Neural cell (in vitro differentiated cells): Measurements from ENCODE around the gene APOC3.

Experiments used
- CTCF ChIP-seq: fragments of 450-650 bp; IDR thresholded peaks from 2 replicates; pipeline ENCODE4 v1.5.1; 2014; ENCODE audit warnings: antibody characterized with exemption, mild to moderate bottlenecking, moderate library complexity; ENCODE audit not compliant: poor library complexity, severe bottlenecking
- EP300 ChIP-seq: fragments of 450-650 bp; conservative IDR thresholded peaks from 2 replicates; pipeline ENCODE4 v1.6.1; 2014; ENCODE audit warnings: antibody characterized with exemption, mild to moderate bottlenecking, moderate library complexity; ENCODE audit not compliant: poor library complexity, severe bottlenecking
- EZH2 ChIP-seq: fragments of 200-600, 300-800 bp; shearing (Covaris generic), sonication (generic); IDR thresholded peaks from 2 replicates; pipeline ENCODE4 v1.6.1; 2014; ENCODE audit warnings: antibody characterized with exemption, low read length, borderline replicate concordance, mild to moderate bottlenecking; ENCODE audit not compliant: insufficient read depth, poor library complexity, severe bottlenecking
- POLR2AphosphoS5 ChIP-seq: IDR thresholded peaks from 2 replicates; pipeline ENCODE4 v1.6.1; 2012
- RAD21 ChIP-seq: fragments of 450-650 bp; conservative IDR thresholded peaks from 2 replicates; pipeline ENCODE4 v1.6.1; 2014; ENCODE audit warnings: antibody characterized with exemption, mild to moderate bottlenecking, moderate library complexity
- TAF1 ChIP-seq: IDR thresholded peaks from 2 replicates; pipeline ENCODE4 v1.6.1; 2012; ENCODE audit warnings: low read depth
- TF ChIP-seq, protein P1 (sequence below): IDR thresholded peaks from 2 replicates; pipeline ENCODE4 v1.6.1; 2012; ENCODE audit warnings: borderline replicate concordance

DNA sequence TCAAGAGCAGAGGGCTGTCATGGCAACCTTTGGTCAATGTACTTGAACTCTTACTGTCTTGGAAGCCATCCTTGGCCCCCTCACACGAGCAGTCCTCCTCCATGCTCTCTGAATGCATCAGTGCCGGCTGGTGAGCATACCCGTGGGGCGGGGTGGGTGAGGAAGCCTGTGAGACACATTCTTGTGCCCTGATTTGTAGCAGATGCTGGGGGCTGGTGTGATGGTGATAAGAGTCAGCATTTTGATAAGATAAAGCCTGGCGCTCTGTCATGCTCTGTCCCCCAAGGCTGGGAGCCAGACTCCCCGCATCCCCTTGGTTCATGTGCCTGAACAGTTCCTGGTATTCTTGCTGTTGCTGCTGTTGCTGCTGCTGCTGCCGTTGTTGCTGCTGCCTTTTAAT lies 28.2 kb downstream of the APOC3 start:
- TF ChIP-seq CTCF = no peak
- no peak for TF ChIP-seq EP300
- no peak for TF ChIP-seq POLR2AphosphoS5
- no peak for TF ChIP-seq EZH2
- TF ChIP-seq TAF1 = no peak
- no peak for TF ChIP-seq RAD21
- TF ChIP-seq, protein P1, sequence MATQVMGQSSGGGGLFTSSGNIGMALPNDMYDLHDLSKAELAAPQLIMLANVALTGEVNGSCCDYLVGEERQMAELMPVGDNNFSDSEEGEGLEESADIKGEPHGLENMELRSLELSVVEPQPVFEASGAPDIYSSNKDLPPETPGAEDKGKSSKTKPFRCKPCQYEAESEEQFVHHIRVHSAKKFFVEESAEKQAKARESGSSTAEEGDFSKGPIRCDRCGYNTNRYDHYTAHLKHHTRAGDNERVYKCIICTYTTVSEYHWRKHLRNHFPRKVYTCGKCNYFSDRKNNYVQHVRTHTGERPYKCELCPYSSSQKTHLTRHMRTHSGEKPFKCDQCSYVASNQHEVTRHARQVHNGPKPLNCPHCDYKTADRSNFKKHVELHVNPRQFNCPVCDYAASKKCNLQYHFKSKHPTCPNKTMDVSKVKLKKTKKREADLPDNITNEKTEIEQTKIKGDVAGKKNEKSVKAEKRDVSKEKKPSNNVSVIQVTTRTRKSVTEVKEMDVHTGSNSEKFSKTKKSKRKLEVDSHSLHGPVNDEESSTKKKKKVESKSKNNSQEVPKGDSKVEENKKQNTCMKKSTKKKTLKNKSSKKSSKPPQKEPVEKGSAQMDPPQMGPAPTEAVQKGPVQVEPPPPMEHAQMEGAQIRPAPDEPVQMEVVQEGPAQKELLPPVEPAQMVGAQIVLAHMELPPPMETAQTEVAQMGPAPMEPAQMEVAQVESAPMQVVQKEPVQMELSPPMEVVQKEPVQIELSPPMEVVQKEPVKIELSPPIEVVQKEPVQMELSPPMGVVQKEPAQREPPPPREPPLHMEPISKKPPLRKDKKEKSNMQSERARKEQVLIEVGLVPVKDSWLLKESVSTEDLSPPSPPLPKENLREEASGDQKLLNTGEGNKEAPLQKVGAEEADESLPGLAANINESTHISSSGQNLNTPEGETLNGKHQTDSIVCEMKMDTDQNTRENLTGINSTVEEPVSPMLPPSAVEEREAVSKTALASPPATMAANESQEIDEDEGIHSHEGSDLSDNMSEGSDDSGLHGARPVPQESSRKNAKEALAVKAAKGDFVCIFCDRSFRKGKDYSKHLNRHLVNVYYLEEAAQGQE = no peak
